ENCODE measurements around the gene ZNF234. TPM values are rescaled to one million over a fixed set of nuclear protein-coding genes. Genes with fewer than 3 reads are reported as not detected.
"Not testable (repeated sequence)": the region's sequence is repeated elsewhere in the genome, so short reads cannot be mapped to it uniquely, and the experiment has no call there.

ZNF234 gene
- polyA plus RNA-seq, 6 donors from 2014 or later: 1.1 to 8.2 (median 4.9) TPM

- DNase-seq (no peak), ATAC-seq (ENCODE audit: low read depth in 2 of 2) (no peak)
- Mint-ChIP-seq H3K9me3 (peaks cover 0 to 3% (median 0%) of the 10 kb centered on the region in 7 donors), H3K27me3 (peaks cover 0 to under 1% (median 0%) of the 10 kb centered on the region in 3 donors), H3K36me3 (peaks cover 6 to 21% of the 10 kb centered on the region in 2 donors), H3K27ac (peak overlapping the region in 5 of 6 donors; percentile 62 to 96 (median 94)), H3K4me3 (peak overlapping the region; percentile 94 to 99 (median 98)), H3K4me1 (peaks cover 18 to 24% (median 19%) of the 10 kb centered on the region in 3 donors)
Measured at GRCh38 chr19:44142059-44142433, 692 bp downstream of the ZNF234 start.

- DNase-seq: no peak
- Mint-ChIP-seq H3K4me3 (peak overlapping the region in 1 of 8 donors; percentile 60), H3K27me3 (no peaks in the 10 kb centered on the region), H3K9me3 (peaks cover 3 to 30% (median 13%) of the 10 kb centered on the region in 7 donors), H3K4me1 (no peaks in the 10 kb centered on the region), H3K27ac (no peak overlapping the region), H3K36me3 (peaks cover 64 to 78% of the 10 kb centered on the region in 2 donors)
- no peak for ATAC-seq (ENCODE audit: low read depth in 2 of 2)
Measured at GRCh38 chr19:44149776-44150175, 8.4 kb downstream of the ZNF234 start.

DNA sequence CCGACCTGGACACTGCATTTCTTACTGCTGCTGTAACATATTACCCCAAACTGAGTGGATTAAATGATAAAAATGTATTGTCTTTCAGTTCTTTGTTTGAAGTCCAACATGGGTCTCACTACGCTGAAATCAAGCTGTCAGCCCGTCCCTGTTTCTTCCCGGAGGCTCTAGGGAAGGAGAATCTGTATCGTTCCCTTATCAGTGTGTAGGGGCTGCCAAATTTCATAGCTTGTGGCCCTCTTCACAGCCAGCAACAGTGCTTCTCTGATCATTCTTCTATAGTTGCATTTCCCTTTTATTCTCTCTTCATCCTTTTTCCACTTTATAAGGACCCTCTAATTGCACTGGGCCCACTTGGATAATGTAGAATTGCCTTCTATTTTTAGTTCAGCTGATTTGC lies 10.1 kb downstream of the ZNF234 start:
- peaks cover 71 to 73% of the 10 kb centered on the region in 2 donors for H3K36me3 Mint-ChIP-seq
- H3K27me3 Mint-ChIP-seq: no peaks in the 10 kb centered on the region
- H3K4me3 Mint-ChIP-seq: no peak overlapping the region
- H3K27ac Mint-ChIP-seq: no peak overlapping the region
- DNase-seq (no peak), ATAC-seq (ENCODE audit: low read depth in 2 of 2) (no peak)
- peaks cover 9 to 44% (median 24%) of the 10 kb centered on the region in 7 donors for H3K9me3 Mint-ChIP-seq
- no peaks in the 10 kb centered on the region for H3K4me1 Mint-ChIP-seq

DNA sequence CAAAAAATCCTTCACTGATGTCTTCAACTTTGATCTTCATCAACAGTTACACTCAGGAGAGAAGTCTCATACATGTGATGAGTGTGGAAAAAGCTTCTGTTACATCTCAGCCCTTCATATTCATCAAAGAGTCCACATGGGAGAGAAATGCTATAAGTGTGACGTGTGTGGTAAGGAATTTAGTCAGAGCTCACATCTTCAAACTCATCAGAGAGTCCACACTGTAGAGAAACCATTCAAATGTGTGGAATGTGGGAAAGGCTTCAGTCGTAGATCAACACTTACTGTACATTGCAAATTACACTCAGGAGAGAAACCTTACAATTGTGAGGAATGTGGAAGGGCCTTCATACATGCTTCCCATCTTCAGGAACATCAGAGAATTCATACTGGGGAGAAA lies 15.1 kb downstream of the ZNF234 start:
- DNase-seq (no peak), ATAC-seq (ENCODE audit: low read depth in 2 of 2) (no peak)
- Mint-ChIP-seq H3K4me1 (no peaks in the 10 kb centered on the region), H3K9me3 (peaks cover 22 to 82% (median 59%) of the 10 kb centered on the region in 7 donors), H3K27ac (no peak overlapping the region), H3K36me3 (peaks cover 52 to 53% of the 10 kb centered on the region in 2 donors), H3K4me3 (peak overlapping the region in 1 of 8 donors; percentile 29), H3K27me3 (no peaks in the 10 kb centered on the region)

GRCh38 chr19:44163789-44164188 lies 22.4 kb downstream of the ZNF234 start:
- H3K27ac Mint-ChIP-seq: no peak overlapping the region
- H3K4me3 Mint-ChIP-seq: peak overlapping the region in 3 of 8 donors; percentile 26 to 99 (median 98)
- H3K36me3 Mint-ChIP-seq: peaks cover 14 to 15% of the 10 kb centered on the region in 2 donors
- peaks cover 27 to 40% (median 32%) of the 10 kb centered on the region in 3 donors for H3K4me1 Mint-ChIP-seq
- no peak for ATAC-seq (ENCODE audit: low read depth in 2 of 2)
- DNase-seq: no peak
- H3K9me3 Mint-ChIP-seq: peaks cover 4 to 62% (median 46%) of the 10 kb centered on the region in 7 donors
- H3K27me3 Mint-ChIP-seq: no peaks in the 10 kb centered on the region

DNA sequence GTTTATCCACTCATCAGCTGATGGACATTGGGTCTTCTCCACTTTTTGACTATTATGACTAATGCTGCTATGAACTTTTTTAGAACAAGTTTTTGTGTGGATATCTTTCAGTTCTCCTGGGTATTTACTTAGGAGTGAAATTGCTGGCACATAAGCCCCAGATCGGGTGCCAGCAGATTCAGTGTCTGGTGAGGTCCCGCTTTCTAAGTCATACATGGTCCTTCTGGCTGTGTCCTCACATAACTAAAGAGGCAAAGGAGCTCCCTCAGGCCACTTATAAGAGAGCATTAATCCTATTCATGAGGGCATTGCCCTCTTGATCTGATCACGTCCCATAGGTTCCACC lies 22.9 kb downstream of the ZNF234 start:
- DNase-seq: no peak
- peaks cover 27 to 40% (median 32%) of the 10 kb centered on the region in 3 donors for H3K4me1 Mint-ChIP-seq
- H3K36me3 Mint-ChIP-seq: peaks cover 17 to 19% of the 10 kb centered on the region in 2 donors
- no peak for ATAC-seq (ENCODE audit: low read depth in 2 of 2)
- H3K27ac Mint-ChIP-seq: peak overlapping the region in 5 of 6 donors; percentile 87 to 98 (median 97)
- peaks cover 4 to 59% (median 46%) of the 10 kb centered on the region in 7 donors for H3K9me3 Mint-ChIP-seq
- peak overlapping the region; percentile 98 to 100 (median 99) for H3K4me3 Mint-ChIP-seq
- H3K27me3 Mint-ChIP-seq: no peaks in the 10 kb centered on the region

DNA sequence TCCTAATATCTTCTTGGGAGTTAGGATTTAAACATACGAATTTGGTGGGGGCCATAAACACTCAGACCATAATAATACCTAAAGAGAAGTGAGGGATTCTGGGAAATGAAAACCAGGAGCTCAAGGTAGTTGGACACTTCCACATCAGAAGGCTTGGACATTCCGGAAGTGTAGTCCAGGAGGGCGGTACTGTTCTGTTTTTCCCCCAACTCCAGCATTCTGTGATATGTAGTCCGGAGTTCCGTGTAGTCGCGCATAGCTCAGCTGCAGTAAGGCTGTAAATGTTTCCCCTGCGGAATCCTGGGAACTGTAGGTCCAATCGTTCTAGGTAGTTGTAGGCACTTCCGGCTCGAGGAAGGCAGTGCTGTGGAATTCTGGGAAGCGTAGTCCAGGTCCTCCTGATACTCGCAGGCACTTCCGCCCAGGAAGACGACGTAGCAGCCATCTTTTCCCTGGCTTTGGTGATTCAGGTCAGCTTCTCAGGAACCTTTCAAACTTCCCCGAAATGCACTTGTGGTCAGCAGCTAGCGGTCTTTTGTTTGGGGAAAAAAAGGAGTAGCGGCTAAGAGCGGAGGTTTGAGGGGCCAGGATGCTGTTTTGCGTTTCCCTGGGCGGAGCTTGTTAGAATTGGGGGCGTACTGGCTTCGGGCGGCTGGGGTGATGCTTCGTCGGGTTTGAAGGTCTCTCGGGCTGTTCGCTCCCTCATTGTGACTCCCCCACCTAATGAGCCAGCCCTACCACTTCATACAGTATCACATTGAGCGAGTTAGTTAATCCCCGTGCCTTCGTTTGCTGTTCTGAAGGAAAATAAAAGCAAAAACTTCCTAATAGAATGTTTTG lies 23.5 kb downstream of the ZNF234 start, which contains the start of gene ZNF226:
Gene ZNF226 (plus strand): TSS at position 428 of the 840 bp plus-strand sequence. CDS start 4,981 bp downstream, outside the sequence.
- Mint-ChIP-seq H3K27ac (peak within 1 kb of the TSS; percentile 87 to 98 (median 97)), H3K36me3 (peaks cover 17 to 24% of the 10 kb centered on the region in 2 donors), H3K4me1 (peaks cover 27 to 40% (median 32%) of the 10 kb centered on the region in 3 donors), H3K9me3 (peaks cover 4 to 55% (median 44%) of the 10 kb centered on the region in 7 donors), H3K4me3 (peak within 1 kb of the TSS; percentile 98 to 100 (median 99)), H3K27me3 (no peaks in the 10 kb centered on the region)
- DNase-seq (peak; percentile 68), ATAC-seq (ENCODE audit: low read depth in 2 of 2) (peak; percentile 94 to 95)

GRCh38 chr19:44170660-44171059 lies 29.3 kb downstream of the ZNF234 start:
- not testable (repeated sequence) for H3K27me3 Mint-ChIP-seq; DNase-seq; ATAC-seq (ENCODE audit: low read depth in 2 of 2); H3K27ac Mint-ChIP-seq; H3K4me3 Mint-ChIP-seq
- Mint-ChIP-seq H3K36me3 (peaks cover 62 to 72% of the 10 kb centered on the region in 2 donors), H3K9me3 (peaks cover 10 to 65% (median 44%) of the 10 kb centered on the region in 7 donors), H3K4me1 (peaks cover 10 to 25% (median 19%) of the 10 kb centered on the region in 3 donors)

DNA sequence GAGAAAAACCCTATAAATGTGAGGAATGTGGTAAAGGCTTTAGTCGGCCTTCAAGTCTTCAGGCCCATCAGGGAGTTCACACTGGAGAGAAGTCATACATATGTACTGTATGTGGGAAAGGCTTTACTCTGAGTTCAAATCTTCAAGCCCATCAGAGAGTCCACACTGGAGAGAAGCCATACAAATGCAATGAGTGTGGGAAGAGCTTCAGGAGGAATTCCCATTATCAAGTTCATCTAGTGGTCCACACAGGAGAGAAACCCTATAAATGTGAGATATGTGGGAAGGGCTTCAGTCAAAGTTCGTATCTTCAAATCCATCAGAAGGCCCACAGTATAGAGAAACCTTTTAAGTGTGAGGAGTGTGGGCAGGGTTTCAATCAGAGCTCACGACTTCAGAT lies 35.2 kb downstream of the ZNF234 start:
- no peak for DNase-seq
- no peak for ATAC-seq (ENCODE audit: low read depth in 2 of 2)
- Mint-ChIP-seq H3K36me3 (peaks cover 65% of the 10 kb centered on the region in 2 donors), H3K4me1 (no peaks in the 10 kb centered on the region), H3K4me3 (peak overlapping the region in 1 of 8 donors; percentile 5), H3K9me3 (peaks cover 22 to 89% (median 65%) of the 10 kb centered on the region in 7 donors), H3K27ac (peak overlapping the region in 1 of 6 donors; percentile 45), H3K27me3 (no peaks in the 10 kb centered on the region)

DNA sequence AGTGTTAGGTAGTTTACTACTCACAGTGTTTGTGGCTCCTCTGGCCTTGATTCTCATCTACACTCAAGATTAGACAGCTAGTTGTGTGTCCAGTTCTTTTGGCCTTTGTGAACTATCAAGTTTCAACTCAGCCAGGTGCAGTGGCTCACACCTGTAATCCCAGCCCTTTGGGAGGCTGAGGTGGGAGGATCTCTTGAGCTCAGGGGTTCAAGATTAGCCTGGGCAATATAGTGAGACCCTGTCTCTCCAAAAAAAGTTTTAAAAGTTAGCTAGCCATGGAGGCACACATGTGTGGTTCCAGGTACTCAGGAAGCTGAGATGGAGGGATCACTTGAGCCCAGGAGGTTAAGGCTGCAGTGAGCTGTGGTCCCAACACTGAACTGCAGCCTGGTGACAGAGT lies 39.6 kb downstream of the ZNF234 start:
- H3K4me3 Mint-ChIP-seq: no peak overlapping the region
- no peak for ATAC-seq (ENCODE audit: low read depth in 2 of 2)
- peaks cover 21 to 85% (median 56%) of the 10 kb centered on the region in 7 donors for H3K9me3 Mint-ChIP-seq
- no peak overlapping the region for H3K27ac Mint-ChIP-seq
- DNase-seq: no peak
- no peaks in the 10 kb centered on the region for H3K4me1 Mint-ChIP-seq
- no peaks in the 10 kb centered on the region for H3K27me3 Mint-ChIP-seq
- H3K36me3 Mint-ChIP-seq: peaks cover 32 to 38% of the 10 kb centered on the region in 2 donors

GRCh38 chr19:44182145-44182544 lies 40.8 kb downstream of the ZNF234 start:
- no peak overlapping the region for H3K4me3 Mint-ChIP-seq
- no peaks in the 10 kb centered on the region for H3K4me1 Mint-ChIP-seq
- peaks cover 20 to 30% of the 10 kb centered on the region in 2 donors for H3K36me3 Mint-ChIP-seq
- peaks cover 11 to 81% (median 50%) of the 10 kb centered on the region in 7 donors for H3K9me3 Mint-ChIP-seq
- no peak for ATAC-seq (ENCODE audit: low read depth in 2 of 2)
- no peak overlapping the region for H3K27ac Mint-ChIP-seq
- H3K27me3 Mint-ChIP-seq: no peaks in the 10 kb centered on the region
- no peak for DNase-seq

- ATAC-seq (ENCODE audit: low read depth in 2 of 2) (no peak), DNase-seq (no peak)
- Mint-ChIP-seq H3K4me1 (no peaks in the 10 kb centered on the region), H3K9me3 (peaks cover 13 to 68% (median 47%) of the 10 kb centered on the region in 7 donors), H3K36me3 (peaks cover 14 to 44% of the 10 kb centered on the region in 2 donors), H3K27me3 (peaks cover 0 to 15% (median 8%) of the 10 kb centered on the region in 3 donors), H3K27ac (no peak overlapping the region), H3K4me3 (no peak overlapping the region)
Measured at GRCh38 chr19:44190020-44190419, 48.7 kb downstream of the ZNF234 start.

DNA sequence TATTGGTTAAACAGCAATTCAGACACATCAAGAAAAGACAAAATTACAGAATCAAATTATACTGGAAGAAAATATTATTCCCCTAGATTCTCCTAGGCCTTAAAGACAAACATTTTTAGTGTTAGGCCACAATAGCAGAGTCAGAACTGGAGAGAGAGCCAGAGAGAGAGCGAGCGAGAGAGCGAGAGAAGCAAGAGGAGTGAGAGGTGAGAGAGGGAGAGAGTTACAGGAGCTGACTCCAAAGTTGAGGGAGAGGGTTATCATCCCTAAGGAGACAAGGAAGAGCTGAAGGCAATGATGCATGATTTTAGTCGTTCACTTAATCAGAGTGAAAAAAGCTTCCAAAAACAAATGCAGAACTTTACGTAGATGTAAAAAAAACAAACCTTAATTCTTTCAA lies 50.8 kb downstream of the ZNF234 start:
- H3K36me3 Mint-ChIP-seq: peaks cover 17 to 48% of the 10 kb centered on the region in 2 donors
- no peak overlapping the region for H3K4me3 Mint-ChIP-seq
- H3K4me1 Mint-ChIP-seq: no peaks in the 10 kb centered on the region
- peaks cover 3 to 20% (median 15%) of the 10 kb centered on the region in 3 donors for H3K27me3 Mint-ChIP-seq
- peaks cover 13 to 59% (median 36%) of the 10 kb centered on the region in 7 donors for H3K9me3 Mint-ChIP-seq
- ATAC-seq (ENCODE audit: low read depth in 2 of 2): no peak
- DNase-seq: no peak
- no peak overlapping the region for H3K27ac Mint-ChIP-seq
